Stomach smooth muscle (tissue), 2 donors: Measurements from ENCODE around the gene IL31.
A peak's percentile ranks its signal among the peaks of the same experiment; 100 is the strongest.
"Not testable (repeated sequence)": the region's sequence is repeated elsewhere in the genome, so short reads cannot be mapped to it uniquely, and the experiment has no call there.

Experiments
- H3K27ac ChIP-seq: one replicate; pipeline ENCODE4 v1.7.0; 2013; ENCODE audit warnings: mild to moderate bottlenecking, low read length, inconsistent platforms
- H3K27me3 ChIP-seq, 2 donors: one replicate each; pipeline ENCODE4 v1.7.0; 2013; ENCODE audit warnings: low read length in 2 of 2; ENCODE audit not compliant: insufficient read depth in 2 of 2, control insufficient read depth in 1 of 2
- H3K36me3 ChIP-seq, 2 donors: one replicate each; pipeline ENCODE4 v1.7.0; 2013; ENCODE audit warnings: low read length in 2 of 2; ENCODE audit not compliant: control insufficient read depth in 2 of 2, insufficient read depth in 2 of 2
- H3K4me1 ChIP-seq: one replicate; pipeline ENCODE4 v1.7.0; 2013; ENCODE audit warnings: low read length; ENCODE audit not compliant: control insufficient read depth, insufficient read depth
- H3K4me3 ChIP-seq, 2 donors: one replicate each; pipeline ENCODE4 v1.7.0; 2013; ENCODE audit warnings: low read length in 2 of 2
- H3K9ac ChIP-seq, 2 donors: one replicate each; pipeline ENCODE4 v1.7.0; 2013; ENCODE audit warnings: low read length in 2 of 2, mild to moderate bottlenecking in 1 of 2
- H3K9me3 ChIP-seq, 2 donors: one replicate each; pipeline ENCODE4 v1.7.0; 2013; ENCODE audit warnings: low read length in 2 of 2; ENCODE audit not compliant: control insufficient read depth in 2 of 2
- donor health status: healthy.
- donor health status: Pancreatic carcinoma.

Gene IL31

DNA sequence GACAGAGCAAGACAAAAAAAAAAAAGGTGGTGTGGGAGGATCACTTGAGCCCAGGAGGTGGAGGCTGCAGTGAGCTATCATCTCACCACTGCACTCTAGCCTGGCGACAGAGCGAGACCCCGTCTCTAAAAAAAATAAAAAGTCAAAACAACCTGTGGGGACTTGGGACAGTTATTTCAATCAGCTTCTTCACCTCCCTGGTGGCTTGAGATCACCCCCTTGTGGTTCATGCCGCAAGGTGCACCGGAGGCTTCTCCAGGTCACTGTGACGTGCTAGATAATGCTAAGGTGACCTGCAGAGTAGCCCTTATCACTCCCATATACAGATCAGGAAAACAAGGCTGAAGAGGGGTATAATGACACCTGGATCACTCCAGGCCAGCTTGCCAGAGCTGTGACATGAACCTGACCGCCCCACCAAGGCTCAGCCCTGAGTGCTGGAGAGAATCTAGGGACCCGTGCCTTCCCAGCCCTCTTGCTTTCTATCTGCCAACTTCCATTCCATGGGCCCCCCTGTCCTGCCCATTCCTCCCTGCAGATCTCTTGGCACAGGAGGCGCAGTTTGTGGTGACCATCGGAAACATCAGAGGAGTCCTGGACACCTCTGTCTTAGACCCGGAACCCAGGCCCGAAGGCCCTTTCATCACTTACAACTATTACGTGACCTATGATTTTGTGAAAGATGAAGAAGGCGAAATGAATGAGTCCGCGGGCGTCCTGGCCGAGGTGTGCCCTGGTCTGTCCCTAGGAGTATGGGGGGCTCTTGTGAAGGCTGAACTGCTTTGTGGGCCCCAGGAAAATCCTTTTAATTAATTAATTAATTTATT lies 17.0 kb upstream of the IL31 start:
- Histone ChIP-seq H3K9me3 (no peaks in the 10 kb centered on the region), H3K27ac (no peak overlapping the region), H3K4me1 (no peaks in the 10 kb centered on the region), H3K27me3 (peaks cover 0 to 3% of the 10 kb centered on the region in 2 donors), H3K36me3 (no peaks in the 10 kb centered on the region), H3K9ac (no peak overlapping the region), H3K4me3 (no peak overlapping the region)

DNA sequence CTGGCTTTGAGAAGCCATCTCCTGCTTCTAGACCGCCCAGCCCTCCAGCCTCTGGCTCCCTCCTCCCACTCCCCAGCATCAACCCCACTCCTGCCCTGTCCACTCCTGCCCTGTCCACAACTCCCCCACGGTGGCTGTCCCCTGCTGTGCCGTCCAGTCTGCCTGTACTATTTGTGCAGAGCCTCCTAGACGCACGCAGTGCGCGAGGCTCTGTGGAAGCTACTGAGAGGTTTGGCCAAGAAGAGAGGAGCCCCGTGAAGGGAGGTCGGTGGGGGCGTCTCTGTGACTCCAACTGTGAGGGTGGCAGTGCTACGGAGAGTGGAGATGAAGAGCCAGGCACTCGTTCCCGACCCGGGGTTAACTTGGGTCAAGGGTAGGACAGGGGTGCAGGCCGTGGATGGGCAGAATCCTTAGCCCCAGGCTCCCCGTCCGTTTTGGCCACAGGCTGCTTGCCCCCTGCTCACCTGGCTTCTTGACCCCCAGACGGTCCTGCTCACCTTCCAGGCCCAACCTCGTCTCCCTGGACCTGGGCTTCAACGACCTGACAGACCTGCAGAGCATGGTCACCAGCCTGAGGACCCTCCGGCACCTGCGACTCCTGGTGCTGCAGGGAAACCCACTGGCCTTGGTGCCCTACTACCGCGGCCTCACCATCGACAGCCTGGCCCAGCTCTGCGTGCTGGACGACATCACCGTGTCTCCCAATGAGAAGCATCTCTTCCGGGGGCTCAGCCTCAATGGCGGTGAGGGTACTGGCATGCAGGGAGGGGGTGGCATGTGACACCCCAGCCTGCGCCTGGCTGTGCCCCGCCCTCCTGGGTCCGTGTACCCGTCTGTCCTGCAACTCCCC lies 15.8 kb upstream of the IL31 start:
- no peak overlapping the region for H3K4me3 ChIP-seq
- H3K9ac ChIP-seq: no peak overlapping the region
- H3K9me3 ChIP-seq: no peaks in the 10 kb centered on the region
- H3K27ac ChIP-seq: no peak overlapping the region
- no peaks in the 10 kb centered on the region for H3K4me1 ChIP-seq
- H3K27me3 ChIP-seq: peaks cover 0 to 3% of the 10 kb centered on the region in 2 donors
- no peaks in the 10 kb centered on the region for H3K36me3 ChIP-seq

DNA sequence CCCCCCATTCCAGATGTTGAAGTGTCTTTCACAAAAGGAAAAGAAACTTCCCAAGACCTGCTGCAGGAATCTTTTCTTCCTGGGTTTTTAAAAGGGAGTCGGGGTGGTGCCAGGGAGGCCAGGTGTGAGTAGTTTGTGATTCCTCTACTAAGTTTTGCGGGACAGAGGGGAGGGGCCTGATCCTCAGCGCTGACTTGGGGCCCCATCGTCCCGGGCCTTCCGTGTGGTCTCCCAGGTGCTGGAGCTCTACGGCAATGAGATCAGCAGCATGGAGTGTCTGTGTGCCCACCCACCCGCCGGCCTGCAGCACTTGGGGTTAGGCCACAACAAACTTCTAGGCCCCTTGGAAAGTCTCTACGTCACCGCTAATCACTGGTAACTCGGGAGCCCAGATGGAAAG lies 13.4 kb upstream of the IL31 start:
- Histone ChIP-seq H3K9ac (no peak overlapping the region), H3K36me3 (no peaks in the 10 kb centered on the region), H3K9me3 (no peaks in the 10 kb centered on the region), H3K27ac (no peak overlapping the region), H3K4me1 (peaks cover 8% of the 10 kb centered on the region), H3K4me3 (no peak overlapping the region), H3K27me3 (peaks cover 0 to 3% of the 10 kb centered on the region in 2 donors)

DNA sequence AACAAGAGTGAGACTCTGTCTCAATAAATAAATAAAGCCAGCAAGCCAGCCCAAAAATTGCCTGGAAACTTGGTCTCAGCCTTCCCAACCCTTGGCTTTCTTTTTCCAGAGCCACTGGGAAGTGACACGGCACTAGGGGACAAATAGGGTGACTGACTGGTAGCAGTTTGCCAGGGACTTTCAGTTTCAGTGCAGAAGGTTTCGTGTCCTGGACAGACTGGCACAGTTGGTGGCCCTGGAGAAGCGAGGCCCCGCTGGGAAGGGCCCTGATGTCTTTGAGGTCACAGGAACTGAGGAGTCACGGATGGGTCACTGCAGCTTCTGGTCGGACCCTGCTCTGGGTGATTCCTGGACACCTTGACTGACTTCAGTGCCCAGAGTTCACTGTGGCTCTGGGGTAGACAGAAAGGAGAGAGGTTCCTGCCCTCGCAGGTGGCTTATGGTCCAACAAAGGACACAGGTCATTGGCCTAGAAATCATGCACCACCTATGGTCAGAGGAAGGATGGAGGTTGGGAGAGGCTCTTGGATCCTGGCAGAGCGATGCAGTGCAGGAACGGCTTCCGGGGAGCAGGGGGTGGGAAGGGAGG lies 11.6 kb upstream of the IL31 start:
- Histone ChIP-seq H3K9me3 (no peaks in the 10 kb centered on the region), H3K36me3 (no peaks in the 10 kb centered on the region), H3K4me1 (peaks cover 8% of the 10 kb centered on the region), H3K27me3 (no peaks in the 10 kb centered on the region), H3K4me3 (no peak overlapping the region), H3K9ac (no peak overlapping the region), H3K27ac (no peak overlapping the region)

DNA sequence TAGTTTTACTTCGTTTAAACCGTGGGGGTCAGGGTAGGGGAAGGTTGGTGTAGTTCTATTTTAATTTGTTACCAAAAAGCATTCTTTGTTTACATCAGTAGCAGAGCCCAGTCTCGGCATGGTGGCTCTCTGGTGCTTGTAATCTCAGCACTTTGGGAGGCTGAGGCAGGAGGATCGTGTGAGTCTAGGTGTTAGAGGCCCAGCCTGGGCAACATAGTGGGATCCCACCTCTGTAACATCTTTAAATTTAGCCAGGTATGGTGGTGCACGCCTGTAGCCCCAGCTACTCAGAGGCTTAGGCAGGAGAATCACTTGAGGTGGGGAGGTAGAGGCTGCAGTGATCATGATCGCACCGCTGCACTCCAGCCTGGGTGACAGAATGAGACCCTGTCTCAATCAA lies 11.1 kb upstream of the IL31 start:
- peaks cover 8% of the 10 kb centered on the region for H3K4me1 ChIP-seq
- no peak overlapping the region for H3K27ac ChIP-seq
- H3K27me3 ChIP-seq: no peaks in the 10 kb centered on the region
- no peaks in the 10 kb centered on the region for H3K9me3 ChIP-seq
- no peak overlapping the region for H3K9ac ChIP-seq
- no peaks in the 10 kb centered on the region for H3K36me3 ChIP-seq
- no peak overlapping the region for H3K4me3 ChIP-seq

DNA sequence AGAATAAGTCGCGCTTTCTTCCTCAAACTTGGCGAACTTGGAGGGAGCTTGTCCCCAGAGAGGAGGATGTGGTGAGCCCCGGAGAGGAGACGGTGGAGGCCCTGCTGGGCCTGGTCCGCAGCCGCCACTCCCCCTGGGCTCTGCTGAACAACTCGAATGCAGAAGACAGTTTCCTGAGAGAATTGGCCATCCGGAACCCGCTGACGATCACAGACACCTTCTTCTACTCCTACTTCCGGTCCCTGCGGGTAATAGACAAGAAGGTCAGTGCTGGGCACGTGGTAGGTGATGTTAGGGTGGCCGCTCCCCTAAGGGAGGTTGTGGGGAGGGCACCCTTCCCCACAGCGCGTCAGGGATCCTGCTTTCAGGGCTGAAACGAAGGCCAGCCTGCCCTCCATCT lies 10.5 kb upstream of the IL31 start:
- no peaks in the 10 kb centered on the region for H3K27me3 ChIP-seq
- no peaks in the 10 kb centered on the region for H3K36me3 ChIP-seq
- no peak overlapping the region for H3K4me3 ChIP-seq
- no peaks in the 10 kb centered on the region for H3K9me3 ChIP-seq
- no peak overlapping the region for H3K27ac ChIP-seq
- no peak overlapping the region for H3K9ac ChIP-seq
- peaks cover 8% of the 10 kb centered on the region for H3K4me1 ChIP-seq

DNA sequence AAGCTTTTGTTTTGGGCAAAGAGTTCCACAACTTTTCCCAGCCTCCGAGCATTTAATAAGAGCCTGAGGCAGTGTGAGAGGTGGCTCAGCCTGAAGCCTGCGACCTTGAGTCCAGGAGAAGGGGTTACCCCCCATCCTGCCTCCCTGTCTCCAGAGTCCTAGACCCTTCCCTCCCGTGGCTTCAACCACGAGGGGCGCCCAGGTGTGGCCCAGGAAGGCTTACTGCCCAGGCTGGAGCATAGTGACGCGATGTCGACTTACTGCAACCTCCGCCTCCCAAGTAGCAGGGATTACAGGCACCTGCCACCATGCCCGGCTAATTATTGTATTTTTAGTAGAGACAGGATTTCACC lies 9.5 kb upstream of the IL31 start:
- Histone ChIP-seq H3K27me3 (no peaks in the 10 kb centered on the region), H3K9ac (peak overlapping the region in 1 of 2 donors; percentile 28), H3K9me3 (no peaks in the 10 kb centered on the region), H3K4me1 (peaks cover 8% of the 10 kb centered on the region), H3K27ac (no peak overlapping the region), H3K36me3 (no peaks in the 10 kb centered on the region), H3K4me3 (peak overlapping the region in 1 of 2 donors; percentile 72)

DNA sequence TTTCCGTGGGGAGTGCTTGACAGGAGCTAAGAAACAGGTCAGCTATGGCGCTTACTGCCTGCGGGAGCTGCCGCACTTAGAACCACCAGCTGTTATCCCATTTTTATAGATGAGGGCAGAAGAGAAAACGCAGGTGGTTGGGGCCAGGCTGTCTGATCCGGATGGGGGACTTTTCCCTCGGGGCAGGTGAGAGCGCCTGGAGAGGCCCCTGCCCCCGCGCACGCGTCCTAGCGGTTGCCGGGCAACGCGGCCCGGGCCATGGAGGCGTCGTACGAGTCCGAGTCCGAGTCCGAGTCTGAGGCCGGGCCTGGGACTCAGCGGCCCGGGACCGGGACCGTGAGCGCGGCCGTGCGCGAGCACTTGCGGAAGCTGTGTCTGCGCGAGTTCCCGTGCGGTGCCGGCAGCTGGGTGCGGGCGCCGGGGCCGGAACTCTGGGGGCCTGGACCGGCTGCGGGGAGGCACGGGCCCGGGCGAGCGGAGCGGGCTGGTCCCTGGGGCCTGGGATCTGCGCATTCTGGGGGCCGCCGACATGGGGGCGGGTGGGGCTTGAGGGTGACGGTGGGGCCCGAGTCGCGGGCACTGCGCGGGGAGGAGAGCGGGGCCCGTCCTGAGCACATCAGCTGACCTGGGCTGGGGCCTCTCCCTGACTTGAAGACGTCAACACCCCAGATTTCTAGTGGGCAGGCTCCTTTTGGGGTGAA lies 9.0 kb upstream of the IL31 start, which contains the start of gene LRRC43:
Gene LRRC43, plus strand, starts transcription at position 237 of the 701 bp plus-strand sequence. Its CDS starts 22 bp downstream, at position 259.
- Histone ChIP-seq H3K4me3 (peak within 1 kb of the TSS; percentile 71 to 72), H3K27ac (no peak within 1 kb of the TSS), H3K27me3 (no peaks in the 10 kb centered on the region), H3K9me3 (no peaks in the 10 kb centered on the region), H3K4me1 (peaks cover 8% of the 10 kb centered on the region), H3K9ac (peak within 1 kb of the TSS; percentile 21 to 42), H3K36me3 (no peaks in the 10 kb centered on the region)

DNA sequence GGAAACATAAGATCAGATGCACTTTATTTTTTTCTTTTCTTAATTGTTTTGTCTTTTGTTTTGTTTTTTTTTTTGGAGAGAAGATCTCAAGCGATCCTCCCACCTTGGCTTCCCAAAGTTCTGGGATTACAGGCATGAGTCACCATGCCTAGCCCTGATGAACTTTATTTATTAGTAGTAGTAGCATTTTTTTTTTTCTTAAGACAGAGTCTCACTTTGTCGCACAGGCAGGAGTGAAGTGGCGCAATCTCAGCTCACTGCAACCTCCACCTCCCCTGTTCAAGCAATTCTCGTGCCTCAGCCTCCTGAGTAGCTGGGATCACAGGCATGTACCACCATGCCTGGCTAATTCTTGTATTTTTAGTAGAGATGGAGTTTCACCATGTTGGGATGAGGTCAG lies 2.5 kb upstream of the IL31 start:
- not testable (repeated sequence) for H3K36me3 ChIP-seq, H3K4me3 ChIP-seq, H3K27ac ChIP-seq, H3K9me3 ChIP-seq, H3K27me3 ChIP-seq, H3K4me1 ChIP-seq, H3K9ac ChIP-seq

DNA sequence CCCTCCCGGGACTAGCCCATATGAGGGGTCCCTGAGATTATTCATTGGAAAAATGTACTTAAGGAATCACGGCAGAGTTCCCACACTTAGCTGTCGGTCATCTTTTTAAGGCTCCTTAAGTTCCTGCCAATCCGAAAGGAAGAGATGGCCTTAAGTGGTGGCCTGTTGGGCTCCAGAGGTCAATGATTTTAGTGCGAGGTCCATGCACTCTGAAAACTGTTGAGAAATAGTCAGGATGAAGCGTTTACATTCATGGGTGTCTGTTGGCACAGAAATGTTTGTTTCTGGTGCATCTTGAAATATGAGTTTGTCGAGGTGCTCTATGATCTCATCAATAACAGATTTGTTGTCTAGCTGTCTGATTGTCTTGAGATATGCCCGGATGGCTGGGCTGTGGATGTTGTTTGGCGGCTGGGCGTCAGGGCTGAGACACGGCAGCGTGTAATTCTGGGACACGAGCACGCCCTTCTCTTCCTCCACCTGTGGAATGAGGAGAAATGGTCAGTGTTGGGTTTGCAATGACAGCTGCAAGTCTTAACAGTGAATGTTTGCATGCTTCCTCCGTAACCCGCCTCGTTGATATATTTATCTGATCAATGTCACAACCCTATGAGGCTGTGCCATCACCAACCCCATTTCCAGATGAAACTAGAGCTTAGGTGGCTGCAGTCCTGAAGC lies 1.6 kb downstream of the IL31 start:
- Histone ChIP-seq H3K9me3 (no peaks in the 10 kb centered on the region), H3K27me3 (peaks cover 0 to 5% of the 10 kb centered on the region in 2 donors), H3K27ac (no peak overlapping the region), H3K36me3 (no peaks in the 10 kb centered on the region), H3K4me1 (no peaks in the 10 kb centered on the region), H3K9ac (no peak overlapping the region), H3K4me3 (no peak overlapping the region)
